Fibroblast of skin of back (primary cell): ENCODE data around the gene PPARD.
"Not testable (repeated sequence)": the region's sequence is repeated elsewhere in the genome, so short reads cannot be mapped to it uniquely, and the experiment has no call there.

Source experiments
- DNase-seq: peaks from one replicate; pipeline ENCODE4 v3.0.0-alpha.2; 2013

The PPARD gene

DNA sequence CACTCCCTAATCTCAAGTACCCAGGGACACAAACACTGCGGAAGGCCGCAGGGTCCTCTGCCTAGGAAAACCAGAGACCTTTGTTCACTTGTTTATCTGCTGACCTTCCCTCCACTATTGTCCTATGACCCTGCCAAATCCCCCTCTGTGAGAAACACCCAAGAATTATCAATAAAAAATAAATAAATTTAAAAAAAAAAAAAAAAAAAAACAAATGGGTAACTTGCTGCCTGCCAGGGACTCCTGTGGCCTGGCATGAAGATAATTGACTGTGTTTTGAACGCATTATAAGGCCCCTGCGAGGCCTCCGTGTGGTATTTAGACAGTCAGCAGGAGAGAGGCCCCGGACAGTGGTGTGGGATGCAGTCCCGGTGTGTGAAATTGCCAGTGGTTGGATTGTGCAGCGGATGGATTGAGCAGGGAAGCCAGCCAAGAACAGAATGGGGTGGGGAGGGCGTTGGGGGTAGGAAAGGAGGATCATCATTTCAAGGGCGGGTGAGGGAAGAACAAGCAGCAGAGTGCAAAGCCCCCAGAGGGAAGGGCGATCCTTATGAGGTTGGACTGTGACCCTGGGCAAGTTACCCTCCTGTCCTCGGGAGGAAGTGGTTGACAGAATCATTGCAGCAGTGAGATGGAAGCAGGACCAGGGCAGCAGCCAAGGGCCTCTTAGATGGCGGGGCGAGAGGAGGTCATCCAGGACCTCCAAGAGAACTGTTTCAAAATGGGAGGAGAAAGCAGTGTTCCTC is 43.3 kb downstream of the PPARD start:
- DNase-seq = peak; percentile 33

DNA sequence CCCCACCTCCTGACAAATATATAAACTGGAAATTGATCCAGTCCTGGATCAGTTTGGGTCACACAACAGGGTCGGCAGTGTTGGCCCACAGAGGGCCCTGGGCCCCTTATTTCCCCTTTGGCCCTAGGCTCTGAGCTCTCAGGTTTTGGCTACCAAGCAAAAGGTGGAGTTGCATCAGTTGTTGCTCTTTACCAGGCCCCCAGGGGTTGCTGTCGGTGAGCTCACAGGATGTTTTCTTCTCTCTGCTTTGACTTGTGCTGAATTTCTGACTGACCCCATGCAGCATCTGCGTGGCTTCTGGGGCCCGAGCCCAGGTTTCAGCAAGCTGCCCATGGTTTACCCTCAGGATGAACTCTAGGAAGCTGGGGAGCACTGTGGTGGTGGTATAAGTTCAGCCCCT is 44.6 kb downstream of the PPARD start:
- no peak for DNase-seq

DNA sequence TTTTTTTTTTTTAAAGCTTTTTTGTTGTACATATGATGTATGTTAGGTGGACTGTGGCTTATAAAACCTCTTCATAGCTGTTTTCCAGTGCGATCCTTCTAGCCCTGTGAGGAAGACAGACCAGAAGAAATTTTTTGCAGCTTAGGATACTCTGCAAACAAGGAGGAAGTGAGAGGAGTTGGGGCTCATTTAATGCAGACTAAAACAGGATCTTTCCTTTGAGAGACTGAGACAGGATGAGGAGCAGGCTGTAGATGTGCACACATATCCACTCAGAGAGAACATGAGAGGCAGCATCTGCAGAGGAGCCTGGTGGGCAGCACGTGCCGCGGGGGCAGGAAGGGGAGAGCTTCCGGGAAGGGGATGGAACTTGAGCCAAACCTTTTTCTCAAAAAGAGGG is 45.7 kb downstream of the PPARD start:
- no peak for DNase-seq

DNA sequence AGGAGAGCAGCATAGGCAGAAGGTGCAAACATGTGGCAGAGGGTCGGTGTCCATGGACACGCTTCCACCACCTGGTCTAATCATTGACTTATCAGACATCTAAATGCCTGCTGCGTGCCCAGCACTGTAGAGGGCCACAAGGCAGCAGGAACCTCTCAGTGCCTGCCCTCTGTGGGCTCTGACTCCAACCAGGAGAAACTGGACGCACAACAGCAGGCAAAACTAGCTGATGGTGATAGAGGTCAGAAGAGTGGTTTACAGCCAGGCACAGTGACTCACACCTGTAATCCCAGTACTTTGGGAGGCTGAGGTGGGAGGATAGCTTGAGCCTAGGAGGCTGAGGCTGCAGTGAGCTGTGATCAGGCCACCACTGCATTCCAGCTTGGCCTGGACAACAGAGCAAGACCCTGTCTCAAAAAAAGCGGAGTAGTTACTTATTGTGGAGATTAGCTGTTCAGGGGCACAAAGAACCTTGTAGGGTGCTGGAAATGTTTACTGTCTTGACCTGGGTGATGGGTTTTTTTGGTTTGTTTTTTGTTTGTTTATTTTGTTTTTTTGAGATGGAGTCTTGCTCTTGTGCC is 46.5 kb downstream of the PPARD start:
- DNase-seq = no peak

DNA sequence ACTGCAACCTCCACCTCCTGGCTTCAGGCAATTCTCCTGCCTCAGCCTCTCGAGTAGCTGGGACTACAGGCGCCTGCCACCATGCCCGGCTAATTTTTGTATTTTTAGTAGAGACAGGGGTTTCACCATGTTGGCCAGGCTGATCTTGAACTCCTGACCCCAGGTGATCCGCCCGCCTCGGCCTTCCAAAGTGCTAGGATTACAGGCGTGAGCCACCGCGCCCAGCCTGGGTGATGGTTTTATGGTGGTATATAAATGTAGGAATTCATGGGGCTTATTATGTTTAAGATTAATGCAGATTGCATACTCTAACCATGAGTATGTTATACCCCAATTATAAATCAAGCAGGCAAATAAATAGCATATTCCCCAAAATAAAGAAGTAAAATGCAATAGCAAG is 47.0 kb downstream of the PPARD start:
- not testable (repeated sequence) for DNase-seq

DNA sequence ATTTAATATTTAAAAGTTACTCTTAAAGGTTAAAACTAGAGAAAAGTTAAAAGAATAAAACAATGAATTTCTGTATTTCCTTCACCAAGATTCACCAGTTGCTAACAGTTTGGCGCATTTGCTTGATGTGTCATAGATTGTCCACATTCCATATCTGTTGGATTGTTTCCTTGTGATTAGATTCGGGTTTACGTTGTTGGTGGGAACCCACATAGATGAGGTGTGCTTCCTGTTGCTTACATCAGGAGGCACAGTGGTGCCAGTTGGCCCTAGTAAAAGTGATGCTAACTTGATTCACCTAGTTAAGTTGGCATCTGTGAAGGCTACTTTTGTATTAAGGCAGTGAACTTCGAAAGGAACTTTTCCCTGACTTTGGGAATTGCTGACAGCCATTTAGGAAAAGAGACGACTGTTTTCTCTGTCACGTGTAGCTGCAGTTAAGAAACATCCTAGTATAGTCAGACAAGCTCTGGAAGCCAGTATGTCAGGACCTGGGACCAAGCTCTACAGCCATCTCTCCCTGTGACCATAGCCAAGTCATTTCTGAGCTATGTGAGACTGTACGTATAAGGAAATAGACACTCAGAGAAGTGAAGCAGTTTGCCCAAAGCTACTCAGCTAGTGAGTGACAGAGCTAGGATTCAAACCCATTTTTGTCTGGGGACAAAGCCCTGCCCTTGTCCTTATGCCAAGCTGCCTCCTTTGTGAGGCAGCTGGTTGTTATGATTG is 49.0 kb downstream of the PPARD start:
- DNase-seq = peak; percentile 82

DNA sequence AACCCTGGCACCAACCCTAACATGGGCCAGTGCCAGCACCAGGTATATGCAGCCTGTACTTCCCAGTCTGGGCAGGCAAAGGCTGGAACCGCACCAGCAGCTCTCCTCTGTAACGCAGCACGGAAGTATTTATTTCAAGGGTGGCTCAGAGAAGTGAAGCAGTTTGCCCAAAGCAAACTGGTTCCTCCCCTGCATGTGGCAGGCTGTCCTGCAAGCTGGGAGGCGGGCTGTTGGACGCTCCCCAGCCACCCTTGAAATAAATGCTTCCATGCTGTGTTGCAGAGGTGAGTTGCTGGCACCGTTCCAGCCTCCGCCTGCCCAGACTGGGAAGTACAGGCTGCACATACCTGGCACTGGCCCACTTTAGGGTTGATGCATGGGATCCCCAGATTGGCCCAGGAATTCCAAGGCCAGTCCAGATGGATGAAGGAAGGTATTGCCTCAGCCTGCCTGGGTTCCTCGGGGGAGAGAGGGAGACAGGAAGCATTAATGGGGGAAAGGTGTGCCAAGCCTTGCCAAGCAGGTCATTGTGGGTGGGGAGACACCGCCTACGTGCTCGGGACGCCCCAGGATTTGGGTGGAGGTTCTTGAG is 49.8 kb downstream of the PPARD start:
- DNase-seq = no peak

DNA sequence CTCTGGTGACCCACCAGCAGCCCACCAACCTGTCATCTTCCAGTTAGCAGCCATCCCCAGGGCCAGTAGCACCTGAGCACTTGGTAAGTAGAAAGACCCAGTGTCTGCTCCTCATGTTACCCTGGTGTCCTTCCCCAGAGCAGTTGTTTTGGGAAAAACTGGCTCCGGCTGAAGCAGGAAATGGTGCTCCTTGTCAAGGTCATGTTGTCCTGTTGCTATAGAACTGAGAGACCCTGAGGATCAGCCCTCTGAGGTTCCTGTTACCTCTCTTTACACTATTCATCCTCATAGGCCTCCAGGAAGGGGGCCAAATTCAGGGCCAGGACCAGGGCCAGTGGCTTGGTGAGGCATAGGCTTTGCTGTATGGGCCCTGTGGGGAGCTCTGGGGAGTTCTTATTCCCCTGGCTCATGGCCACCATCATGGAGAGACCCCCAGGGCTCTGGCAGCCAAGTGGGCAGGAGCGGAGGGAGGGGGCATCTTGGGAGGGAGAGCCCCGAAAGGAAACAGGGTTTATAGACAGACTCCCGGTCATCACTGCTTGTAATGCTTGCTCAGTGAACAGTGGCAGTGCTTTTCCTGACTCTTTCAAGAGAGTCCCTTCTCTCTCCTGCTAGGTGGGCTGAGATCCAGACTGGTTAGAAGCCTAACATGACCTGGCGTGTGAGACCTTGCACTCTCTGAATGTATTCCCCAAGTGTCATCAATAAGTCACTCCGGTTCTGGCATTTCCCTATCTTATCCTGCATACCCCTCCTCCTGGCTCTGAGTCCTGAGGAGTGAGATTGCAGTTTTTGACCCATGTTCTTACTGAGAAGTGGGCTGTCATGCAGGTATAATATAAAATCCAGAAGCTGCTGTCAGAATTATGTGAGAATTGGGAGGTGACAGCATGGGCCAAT is 50.7 kb downstream of the PPARD start:
- DNase-seq = no peak

DNA sequence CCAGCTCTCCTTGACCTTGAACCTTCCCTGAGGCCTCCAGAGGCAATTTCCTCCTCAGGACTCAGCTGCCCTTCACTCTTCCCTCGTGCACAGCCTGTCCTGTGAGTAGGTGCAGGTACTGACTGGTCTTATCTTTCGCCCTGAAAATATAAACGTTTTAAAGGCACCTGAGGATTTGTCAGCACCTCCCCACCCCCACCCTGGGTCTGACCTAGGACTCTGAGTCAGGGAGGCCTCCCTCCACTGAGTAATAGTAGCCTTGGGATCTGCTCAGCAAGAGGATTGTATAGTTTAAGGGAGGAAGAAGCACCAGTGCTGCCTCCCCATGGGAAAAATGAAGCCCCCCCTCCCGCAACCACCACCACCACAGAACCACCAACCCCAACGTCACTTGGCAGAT is 54.6 kb downstream of the PPARD start:
- no peak for DNase-seq

DNA sequence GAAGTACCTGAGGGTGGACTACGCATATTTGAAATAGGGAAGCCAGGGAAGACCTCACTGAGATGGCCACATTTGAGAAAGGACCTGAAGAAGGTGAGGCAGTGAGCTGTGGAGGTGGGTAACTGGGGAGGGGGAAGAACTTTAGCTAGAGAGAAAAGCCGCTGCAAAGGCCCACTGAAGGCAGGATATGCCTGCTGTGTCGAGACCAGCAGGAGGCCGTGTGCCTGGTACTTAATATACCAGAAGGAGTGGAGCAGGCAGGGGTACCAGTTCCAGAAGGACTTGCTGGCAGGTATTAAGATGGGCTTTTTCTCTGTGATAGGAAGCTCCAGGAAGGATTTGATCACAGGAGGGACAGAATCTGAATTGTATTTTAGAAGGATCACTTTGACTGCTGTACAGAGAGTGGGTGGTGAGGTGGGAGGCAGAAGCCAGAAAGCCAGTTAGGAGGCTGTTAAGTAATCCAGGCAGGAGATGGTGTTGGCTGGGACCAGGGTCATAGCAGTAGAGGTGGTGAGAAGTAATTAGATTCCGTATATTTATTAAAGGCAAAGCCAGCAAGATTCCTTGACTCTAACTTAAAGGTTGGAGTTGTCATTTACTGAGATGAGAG is 55.6 kb downstream of the PPARD start:
- DNase-seq = no peak

DNA sequence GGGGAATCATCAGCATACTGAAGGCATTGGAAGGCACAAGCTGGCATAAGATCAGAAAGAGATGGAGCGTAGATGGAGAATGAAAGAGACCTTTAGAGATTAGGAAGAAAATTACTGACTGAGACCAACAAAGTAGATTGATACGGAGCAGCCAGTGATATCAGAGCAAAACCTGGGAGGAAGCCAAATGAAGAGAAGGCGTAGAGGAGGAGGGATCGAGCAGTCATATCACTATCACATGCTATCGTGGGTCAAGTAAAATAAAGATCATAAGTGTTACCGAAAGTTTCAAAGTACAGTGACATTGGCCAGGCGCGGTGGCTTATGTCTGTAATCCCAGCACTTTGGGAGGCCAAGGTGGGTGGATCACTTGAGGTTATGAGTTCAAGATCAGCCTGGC is 56.2 kb downstream of the PPARD start:
- no peak for DNase-seq

DNA sequence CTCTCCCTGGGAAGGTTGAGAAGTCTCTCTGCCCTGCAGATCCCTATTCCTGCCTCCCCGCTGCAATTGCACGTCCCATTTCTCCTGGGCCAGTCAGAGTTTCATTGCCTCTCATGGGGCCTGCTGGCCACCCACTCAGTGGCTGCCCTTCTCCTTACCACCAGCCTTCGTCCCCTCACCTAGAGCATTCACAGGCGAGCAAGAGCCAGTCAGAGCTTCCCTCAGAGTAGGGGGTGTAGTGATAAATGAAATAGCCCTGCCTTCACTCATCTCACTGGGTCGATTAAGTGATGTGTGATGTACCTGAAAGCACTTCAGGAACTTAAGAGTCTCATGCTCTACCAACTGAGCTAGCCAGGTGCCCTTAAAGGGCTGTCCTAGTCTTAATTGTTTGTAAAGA is 57.8 kb downstream of the PPARD start:
- DNase-seq = no peak

DNA sequence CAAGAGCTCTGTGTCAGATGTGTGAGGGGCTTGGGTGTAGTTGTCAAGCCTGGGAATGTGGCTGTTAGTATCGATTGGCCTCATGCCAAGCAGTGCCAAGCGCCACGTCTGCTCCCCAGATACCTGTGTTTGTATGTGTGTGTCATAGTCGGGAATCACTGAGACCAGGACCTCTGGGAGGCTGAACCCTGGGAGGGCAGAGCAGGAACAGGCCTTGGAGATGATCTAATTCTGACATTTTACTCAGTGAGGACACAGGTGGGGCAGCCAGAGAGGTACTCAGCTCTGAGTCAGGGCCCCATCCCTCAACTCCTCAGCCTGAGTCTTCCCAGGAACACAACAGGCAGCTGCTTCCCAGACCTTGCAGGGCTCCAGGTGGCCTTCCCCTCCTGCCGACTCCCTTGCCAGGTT is 58.5 kb downstream of the PPARD start:
- DNase-seq = no peak

DNA sequence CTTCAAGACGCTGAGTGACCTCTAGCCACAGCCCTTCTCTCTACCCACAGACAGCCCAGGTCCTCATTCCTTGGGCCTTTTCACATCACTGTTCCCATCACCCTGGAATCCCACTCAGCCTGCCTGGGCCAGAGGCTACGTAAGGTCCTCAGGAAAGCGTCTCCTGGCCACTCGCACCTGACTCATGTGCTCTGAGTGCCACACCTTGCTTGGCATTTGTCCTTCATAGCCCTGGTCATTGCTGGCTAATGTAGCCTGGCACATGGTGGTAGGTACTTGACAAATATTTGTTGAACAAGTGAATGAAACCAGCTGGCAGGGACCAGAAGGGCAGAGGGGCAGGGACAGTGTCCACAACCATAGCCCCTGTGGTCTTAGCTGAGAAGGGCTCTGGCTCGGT is 59.2 kb downstream of the PPARD start:
- DNase-seq = no peak

DNA sequence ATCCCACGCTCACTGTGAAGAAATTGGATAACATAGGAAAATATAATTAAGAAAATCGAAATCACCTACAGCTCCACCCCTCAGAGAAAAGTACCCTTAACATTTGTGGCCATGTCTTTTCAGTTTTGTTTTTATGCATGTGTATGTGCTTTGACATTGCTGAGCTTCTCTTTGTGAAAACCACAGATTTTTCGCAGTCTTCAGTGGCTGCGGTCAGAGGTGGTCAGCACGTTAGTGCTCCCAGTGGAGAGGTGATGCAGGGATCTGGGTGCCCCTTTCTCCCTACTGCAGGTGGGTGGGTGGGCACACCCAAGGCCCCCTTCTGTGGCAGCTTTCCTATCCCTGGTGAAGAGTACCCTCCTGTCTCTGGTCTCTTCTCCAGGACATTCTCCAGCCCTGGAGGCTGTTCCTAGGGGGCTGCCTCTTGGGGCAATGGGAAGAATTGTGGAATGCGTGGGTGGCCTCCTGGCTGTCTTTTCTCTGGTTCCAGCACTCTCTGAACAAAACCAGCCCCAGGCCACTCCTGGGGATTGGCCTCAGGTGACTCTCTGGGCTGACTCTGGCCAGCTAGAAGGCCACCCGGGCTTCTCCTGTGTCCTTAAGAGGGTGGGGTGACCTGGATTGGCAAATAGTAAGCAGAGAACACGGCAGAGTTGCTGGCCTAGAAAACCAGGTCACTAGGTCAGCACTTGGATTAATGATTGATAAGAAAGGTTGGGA is 59.9 kb downstream of the PPARD start:
- no peak for DNase-seq

DNA sequence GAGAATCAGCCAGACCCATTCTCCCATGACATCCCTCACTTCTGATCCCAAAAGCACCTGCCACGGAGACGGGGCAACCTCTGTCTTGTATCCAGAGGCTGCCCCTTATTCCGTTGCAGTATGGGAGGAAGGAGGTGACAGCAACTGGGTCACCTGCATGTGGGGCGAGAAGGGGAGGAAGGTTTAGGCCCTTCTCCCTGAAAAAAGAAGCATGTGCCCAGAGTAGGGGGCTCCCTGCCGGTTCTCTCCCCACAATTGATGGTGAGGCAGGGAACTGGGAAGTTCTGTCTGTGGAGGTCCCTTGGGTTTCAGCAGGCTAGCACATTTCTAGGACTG is 60.5 kb downstream of the PPARD start:
- DNase-seq = no peak

DNA sequence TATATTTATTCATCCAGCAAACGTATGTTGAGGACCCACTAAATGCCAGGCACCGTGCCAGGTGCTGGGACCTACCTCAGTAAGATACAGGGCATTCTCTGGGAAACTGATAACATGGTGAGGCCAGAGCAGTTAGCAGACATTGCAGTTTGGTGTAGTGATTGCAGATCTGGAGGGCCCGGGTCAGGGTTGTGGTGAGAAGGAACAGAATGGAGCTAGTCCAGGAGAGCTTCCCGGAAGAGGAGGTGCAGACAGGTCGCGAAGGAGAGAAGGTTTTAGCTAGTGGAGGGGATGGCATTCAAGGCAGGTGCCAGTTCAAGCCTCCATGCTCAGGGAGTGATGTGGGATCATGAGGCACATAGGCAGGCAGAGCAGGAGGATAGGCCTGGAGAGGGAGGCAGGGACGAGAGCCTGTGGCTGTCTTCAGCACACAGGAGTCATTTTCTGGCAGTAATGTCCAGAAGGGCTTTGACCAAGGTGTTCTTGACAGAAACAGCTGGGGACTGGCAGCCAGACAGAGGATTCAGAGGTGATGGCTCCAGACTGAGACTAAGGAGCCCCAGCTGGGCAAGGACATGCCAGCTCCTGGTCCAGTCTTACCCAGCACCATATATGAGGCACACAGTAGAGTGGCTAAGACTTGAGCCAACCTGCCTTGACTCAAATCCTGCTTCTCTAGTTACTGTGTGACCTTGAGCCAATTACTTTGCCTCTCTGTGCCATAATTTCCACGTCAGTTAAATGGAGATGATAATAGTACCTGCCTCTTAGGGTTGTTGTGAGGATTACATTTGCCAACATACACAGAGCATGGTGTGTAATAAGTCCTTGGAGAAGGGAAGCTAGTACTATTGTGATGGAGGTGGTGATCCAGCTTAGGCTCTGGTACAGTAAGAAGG is 61.4 kb downstream of the PPARD start:
- DNase-seq = no peak

DNA sequence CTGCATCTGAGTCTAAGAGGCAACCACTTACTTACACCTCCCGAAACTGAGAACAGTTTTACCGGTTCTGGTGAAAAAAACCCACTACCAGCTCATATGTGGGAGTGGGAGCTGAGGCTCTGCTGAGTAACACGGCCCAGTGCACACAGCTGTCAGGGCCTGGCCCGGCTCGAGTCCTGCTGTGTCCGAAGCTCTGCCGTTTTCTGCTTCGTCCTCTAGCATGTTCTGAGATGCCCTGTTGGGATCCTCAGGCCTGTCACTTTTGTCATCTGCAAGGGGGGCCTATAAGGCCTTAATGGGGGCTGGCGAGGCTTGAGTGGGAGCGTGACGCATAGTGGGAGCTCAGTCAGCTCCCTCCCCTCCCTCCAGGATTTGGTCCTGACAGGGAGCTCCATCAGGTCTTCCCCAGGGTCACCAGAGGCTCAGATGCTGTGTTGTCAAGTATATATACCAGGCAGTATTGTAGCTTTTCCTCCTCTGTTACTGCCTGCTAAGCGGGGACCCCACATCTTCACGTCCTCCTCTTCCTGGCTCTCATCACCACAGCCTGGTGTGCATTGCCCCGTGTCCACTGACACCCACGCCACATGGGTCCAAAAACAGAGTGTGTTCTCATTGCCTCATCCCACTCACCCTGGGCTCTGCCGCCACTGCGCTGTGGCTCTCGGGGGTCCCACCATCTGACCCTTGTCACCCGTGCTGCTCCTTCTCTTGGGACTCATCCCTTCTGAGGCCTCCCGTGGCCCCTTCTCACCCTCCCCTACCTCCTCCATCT is 64.5 kb downstream of the PPARD start:
- no peak for DNase-seq

DNA sequence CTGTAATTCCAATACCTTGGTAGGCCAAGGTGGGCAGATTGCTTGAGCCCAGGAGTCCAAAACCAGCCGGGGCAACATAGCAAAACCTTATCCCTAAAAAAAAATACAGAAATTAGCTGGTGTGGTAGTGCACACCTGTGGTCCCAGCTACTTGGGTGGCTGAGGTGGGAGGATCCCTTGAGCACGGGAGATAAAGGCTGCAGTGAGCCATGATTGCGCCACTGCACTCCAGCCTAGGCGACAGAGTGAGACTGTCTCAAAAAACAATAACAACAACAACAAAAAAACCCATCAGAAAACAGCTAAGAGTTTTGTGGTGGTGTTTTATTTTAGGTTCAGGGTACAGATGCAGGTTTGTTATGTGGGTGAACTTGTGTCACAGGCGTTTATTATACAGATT is 66.9 kb downstream of the PPARD start:
- no peak for DNase-seq

DNA sequence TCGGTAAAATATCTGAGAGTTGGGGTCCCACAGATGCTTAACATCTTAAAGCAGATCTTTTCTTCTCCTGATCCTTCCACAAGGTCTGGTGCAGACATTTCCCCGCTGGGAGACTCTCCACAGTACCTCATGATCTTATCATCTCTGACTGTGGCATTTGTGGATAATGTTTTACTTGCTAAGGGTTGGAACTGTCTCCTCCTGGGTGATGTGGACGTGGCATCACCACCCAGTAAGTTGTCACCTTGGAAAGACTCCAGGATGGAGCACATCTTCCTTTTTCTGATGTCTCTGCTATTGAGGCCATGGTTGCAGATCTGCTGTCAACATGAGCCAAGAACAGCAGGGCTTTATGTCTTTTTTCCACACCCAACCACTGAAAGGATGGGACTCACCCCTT is 67.8 kb downstream of the PPARD start:
- no peak for DNase-seq
